ENCODE measurements around the gene CPNE4. TPM values are rescaled to one million over a fixed set of nuclear protein-coding genes. Genes with fewer than 3 reads are reported as not detected.

The CPNE4 gene
- total RNA-seq, 1 experiment from 2014 or later, result 5.7 TPM

- ChIA-PET POLR2A (ENCODE audit: low non-redundant PET) (no interaction called here), CTCF (no interaction called here)
- Histone ChIP-seq H3K9me3 (ENCODE audit: low read depth, low read length, poor library complexity, severe bottlenecking) (no peaks in the 10 kb centered on the region), H3K27ac (ENCODE audit: low read depth, low read length, poor library complexity, severe bottlenecking) (no peak overlapping the region), H3K36me3 (ENCODE audit: insufficient read depth, low read length, poor library complexity, severe bottlenecking) (no peaks in the 10 kb centered on the region), H3K4me3 (ENCODE audit: low read depth, low read length, poor library complexity, severe bottlenecking) (no peak overlapping the region), H3K4me1 (ENCODE audit: insufficient read depth, low read length, poor library complexity, severe bottlenecking) (no peaks in the 10 kb centered on the region), H3K27me3 (replicated peaks; ENCODE audit: insufficient read depth, low read depth, low read length, poor library complexity) (peaks cover 38% of the 10 kb centered on the region)
- TF ChIP-seq EZH2 (IDR thresholded peaks at IDR 0.05; ENCODE audit: borderline replicate concordance, low read depth, low read length, poor library complexity, severe bottlenecking), result no peak
- no peak for TF ChIP-seq CTCF (conservative IDR thresholded peaks at IDR 0.05; ENCODE audit: low read depth, low read length)
- no peak for DNase-seq (ENCODE audit: low spot score)
- intact Hi-C loops (cut with micrococcal nuclease; ENCODE audit: unreplicated experiment), result no loop called here
- no TSS peak for BruUV-seq (replicated peaks)
Observed at GRCh38 chr3:131747466-131747865, 287.3 kb downstream of the CPNE4 start.

GRCh38 chr3:131744765-131745164, 290.0 kb downstream of the CPNE4 start:
- H3K4me3 ChIP-seq (ENCODE audit: low read depth, low read length, poor library complexity, severe bottlenecking), result no peak overlapping the region
- H3K27ac ChIP-seq (ENCODE audit: low read depth, low read length, poor library complexity, severe bottlenecking), result no peak overlapping the region
- BruUV-seq (replicated peaks), result no TSS peak
- intact Hi-C loops (cut with micrococcal nuclease; ENCODE audit: unreplicated experiment), result no loop called here
- no peaks in the 10 kb centered on the region for H3K36me3 ChIP-seq (ENCODE audit: insufficient read depth, low read length, poor library complexity, severe bottlenecking)
- TF ChIP-seq EZH2 (IDR thresholded peaks at IDR 0.05; ENCODE audit: borderline replicate concordance, low read depth, low read length, poor library complexity, severe bottlenecking) (no peak), CTCF (conservative IDR thresholded peaks at IDR 0.05; ENCODE audit: low read depth, low read length) (no peak)
- peaks cover 22% of the 10 kb centered on the region for H3K27me3 ChIP-seq (replicated peaks; ENCODE audit: insufficient read depth, low read depth, low read length, poor library complexity)
- ChIA-PET CTCF (no interaction called here), POLR2A (ENCODE audit: low non-redundant PET) (no interaction called here)
- no peaks in the 10 kb centered on the region for H3K4me1 ChIP-seq (ENCODE audit: insufficient read depth, low read length, poor library complexity, severe bottlenecking)
- DNase-seq (ENCODE audit: low spot score), result no peak
- H3K9me3 ChIP-seq (ENCODE audit: low read depth, low read length, poor library complexity, severe bottlenecking), result no peaks in the 10 kb centered on the region

- Histone ChIP-seq H3K9me3 (ENCODE audit: low read depth, low read length, poor library complexity, severe bottlenecking) (no peaks in the 10 kb centered on the region), H3K27me3 (replicated peaks; ENCODE audit: insufficient read depth, low read depth, low read length, poor library complexity) (peaks cover 30% of the 10 kb centered on the region), H3K4me3 (ENCODE audit: low read depth, low read length, poor library complexity, severe bottlenecking) (no peak overlapping the region), H3K27ac (ENCODE audit: low read depth, low read length, poor library complexity, severe bottlenecking) (no peak overlapping the region), H3K4me1 (ENCODE audit: insufficient read depth, low read length, poor library complexity, severe bottlenecking) (no peaks in the 10 kb centered on the region), H3K36me3 (ENCODE audit: insufficient read depth, low read length, poor library complexity, severe bottlenecking) (no peaks in the 10 kb centered on the region)
- TF ChIP-seq EZH2 (IDR thresholded peaks at IDR 0.05; ENCODE audit: borderline replicate concordance, low read depth, low read length, poor library complexity, severe bottlenecking) (no peak), CTCF (conservative IDR thresholded peaks at IDR 0.05; ENCODE audit: low read depth, low read length) (no peak)
- intact Hi-C loops (cut with micrococcal nuclease; ENCODE audit: unreplicated experiment), result no loop called here
- no peak for DNase-seq (ENCODE audit: low spot score)
- CTCF ChIA-PET, result no interaction called here
- no TSS peak for BruUV-seq (replicated peaks)
- POLR2A ChIA-PET (ENCODE audit: low non-redundant PET), result no interaction called here
Observed at GRCh38 chr3:131743126-131743525, 291.7 kb downstream of the CPNE4 start.

Measured in A673 (cell line).